NCI-H2107 treated with DMSO at 0.1 percent for 48 hours (cell line): Measurements from ENCODE around the gene FRMD3.

Source experiments
- DNase-seq: peaks from one replicate; lab custom pipeline; 2025; ENCODE audit not compliant: unreplicated experiment; lab: John Stamatoyannopoulos, UW

Gene FRMD3

DNA sequence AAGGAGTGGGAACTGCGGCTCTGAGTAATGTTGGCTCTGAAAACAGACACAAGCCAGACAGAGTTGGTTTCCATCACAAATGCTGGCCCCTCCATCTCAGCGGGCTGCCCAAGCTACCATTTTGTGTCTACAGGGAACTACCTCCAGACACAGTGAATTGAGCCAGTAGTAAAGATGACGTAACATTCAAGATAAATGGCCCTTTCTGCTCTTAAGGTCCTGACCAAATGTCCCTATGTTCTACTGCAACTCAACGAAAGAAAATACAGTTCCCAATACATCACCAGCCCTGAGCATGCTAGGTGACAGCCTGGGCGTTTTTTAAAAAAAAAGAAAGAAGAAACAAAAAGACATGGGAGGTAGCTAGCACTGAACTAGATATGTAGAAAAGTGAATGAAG is 247.5 kb downstream of the FRMD3 start:
- no peak for DNase-seq

DNA sequence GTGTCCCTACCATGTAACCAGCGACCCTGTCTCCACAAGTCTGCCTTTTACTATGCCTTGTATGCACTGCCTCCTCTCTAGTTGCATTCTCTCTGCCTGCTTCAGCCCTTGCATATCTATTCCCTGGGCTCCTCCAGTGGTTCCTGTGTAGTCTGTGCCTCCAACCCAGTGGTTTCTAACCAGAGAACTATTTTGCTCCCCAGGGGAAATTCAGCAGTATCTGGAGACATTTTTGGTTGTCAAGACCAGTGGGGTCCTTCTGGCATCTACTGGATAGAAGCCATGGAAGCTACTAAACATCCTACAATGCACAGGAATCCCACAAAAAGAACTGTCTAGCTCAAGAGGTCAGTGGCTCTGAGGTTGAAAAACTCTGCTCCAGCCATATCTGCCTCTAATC is 251.2 kb downstream of the FRMD3 start:
- no peak for DNase-seq

DNA sequence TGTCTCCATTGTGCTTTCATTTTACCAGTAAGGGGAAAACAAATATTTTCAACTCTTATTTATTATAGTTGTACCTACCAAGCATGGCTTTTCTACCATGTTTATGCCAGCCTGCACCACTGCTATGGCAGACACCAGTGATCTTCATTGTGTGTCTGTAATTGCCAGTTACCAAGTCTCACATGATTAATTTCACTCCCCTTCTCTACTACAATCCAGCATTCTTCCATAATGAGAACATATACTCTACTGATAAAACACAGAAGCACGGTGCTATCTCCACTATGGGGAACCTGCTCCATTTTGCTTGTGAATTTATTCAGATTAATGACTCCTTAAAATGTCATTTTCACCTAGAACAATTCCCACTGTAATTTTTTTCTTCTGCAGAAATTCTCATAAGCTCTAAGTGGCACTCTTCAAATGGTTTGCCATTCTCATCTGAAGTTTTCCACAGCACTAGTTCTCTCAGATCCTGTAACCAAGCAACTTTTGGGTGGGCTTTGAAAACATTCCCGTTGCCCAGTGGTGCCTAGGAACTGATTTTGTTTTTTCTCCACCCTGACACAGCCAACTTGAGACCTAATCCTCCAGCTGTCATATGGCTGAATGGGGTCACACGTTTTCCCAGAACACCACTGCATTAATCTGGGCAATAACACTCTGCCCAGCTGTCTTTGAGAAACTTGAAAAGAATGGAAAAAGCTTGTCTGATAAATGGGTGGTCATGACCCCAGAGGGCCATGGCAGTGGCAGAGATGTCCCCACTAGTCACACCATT is 252.6 kb downstream of the FRMD3 start:
- DNase-seq: no peak

DNA sequence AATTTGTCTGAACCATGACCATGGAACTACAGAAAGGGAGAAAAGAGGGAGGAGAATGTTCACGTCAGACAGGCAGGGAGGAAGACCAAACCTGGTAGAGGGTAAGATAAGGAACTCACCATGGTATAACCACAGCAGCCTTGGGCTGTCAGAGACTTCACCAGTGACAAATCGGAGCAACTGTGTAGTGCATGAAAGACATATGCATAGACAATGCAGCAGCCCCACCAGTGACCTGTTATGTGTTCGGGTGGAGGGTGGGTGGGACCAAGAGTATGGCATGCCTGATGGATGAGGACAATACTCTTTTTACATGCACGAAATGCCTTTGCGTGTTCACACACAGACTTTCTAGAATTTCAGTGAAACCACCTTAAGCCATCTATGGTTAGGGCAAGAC is 253.5 kb downstream of the FRMD3 start:
- no peak for DNase-seq

DNA sequence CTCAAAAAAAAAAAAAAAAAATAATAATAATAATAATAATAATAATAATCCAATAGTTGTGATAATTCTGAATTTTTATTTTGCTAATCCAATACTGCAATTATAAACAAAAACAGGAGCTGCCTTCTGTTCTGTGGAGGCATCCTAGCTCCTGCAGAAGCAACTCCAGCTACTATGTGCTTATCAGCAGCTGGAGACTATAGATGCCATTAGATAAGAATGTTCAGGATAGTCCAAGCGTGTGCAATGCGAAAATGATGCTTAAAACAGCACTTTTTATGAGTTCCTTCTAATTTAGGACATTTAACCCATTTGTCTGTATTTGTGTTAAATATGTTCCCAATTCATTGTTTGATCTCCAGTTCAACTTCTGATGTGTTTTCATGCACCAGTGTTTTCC is 254.7 kb downstream of the FRMD3 start:
- DNase-seq: no peak

DNA sequence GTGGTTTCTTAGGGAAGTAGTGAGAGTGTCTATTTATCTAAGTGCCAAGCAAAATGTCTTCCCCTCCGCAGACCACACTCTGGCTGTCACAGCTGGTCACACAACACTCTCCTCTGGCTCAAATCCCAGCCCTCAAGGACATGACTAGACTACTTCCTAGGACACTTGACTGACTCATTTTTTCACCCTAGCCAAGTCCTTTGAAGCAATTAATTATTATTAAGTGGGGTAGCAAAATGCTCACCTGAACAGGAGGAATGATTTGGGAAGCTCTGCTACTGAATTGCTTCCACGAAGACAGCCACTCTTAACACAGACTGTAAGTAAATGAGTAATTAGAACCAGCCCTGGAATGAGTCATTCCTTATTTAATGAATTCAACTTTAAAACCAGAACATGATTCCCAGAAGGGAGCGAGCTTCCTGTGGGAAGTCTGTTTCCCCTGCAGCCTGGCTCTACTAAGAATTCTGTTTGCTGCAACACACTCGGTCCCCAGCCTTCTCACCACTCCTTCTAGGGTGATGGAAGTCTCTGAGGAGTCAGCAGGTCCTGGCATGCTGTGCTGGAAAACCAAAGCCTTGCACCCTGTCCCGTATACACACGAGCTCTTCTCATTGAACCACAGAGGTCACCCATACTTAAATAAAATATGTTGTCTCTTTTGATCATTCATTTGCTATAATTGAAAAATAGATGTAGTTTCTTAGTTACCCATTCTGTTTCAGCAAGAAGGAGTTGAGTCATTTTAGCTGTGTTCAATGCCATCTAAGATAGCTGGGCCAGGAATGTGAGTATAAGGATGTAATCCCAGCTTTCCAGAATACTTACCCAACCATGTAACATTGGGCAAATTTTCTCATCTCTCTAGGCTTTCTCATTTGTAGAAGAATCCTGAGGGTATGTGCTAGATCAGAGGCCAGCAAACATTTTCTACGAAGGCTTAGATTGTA is 256.6 kb downstream of the FRMD3 start:
- no peak for DNase-seq

DNA sequence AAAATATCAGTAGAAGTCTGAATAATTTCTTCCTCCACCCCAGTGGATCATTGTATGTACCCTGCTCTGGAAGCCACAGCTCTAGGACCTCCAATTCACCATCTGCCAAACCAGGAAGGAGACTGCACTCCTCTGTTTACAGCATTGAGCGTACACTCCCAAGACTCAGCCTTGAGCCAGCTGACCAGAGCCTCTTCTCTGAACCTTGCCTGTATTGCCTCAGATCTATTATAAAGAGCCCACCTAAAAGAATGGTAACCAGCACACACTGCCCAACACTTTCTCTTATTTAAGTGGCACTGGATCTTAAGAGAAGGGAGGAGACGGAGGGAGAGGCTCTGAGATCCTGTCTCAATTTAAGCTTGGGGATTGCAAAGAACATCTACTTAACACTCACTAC is 257.4 kb downstream of the FRMD3 start:
- DNase-seq: no peak

DNA sequence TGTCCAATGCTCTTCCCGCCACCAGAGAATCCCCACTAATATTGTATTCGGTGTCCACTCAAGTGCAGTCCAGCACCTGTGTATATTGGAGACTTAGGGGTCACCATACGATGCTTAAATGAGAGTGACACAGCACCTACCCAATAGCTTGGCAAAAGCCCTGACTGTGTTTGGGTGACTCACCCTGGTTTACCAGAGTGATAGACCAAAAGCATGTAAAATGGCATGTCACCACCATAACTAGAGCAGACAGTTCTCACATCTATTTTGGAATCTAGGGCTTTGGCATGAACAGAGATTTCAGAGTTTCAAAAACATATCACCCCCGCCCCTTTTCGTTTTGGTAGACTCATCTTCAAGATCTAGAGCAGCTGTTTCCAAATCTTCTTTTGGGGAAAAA is 257.9 kb downstream of the FRMD3 start:
- DNase-seq: no peak

DNA sequence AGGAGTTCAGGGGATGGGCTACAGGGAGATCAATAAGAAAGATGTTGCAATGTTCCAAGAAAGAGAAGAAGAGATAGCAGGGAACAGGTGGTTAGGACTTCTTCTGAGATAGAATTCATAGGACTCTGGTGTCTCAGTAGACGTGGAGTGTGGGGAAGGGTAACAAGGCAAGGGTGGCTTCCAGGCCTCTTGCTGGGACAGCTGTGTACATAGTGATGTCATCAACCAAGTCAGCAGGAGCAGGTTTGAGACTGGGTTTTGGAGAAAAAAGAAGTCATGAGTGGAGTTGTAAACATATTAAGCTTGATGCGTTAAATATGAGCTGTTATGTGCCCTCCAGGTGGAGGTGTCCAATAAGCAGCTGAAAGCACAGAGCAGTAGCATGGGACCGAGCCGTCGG is 263.4 kb downstream of the FRMD3 start:
- peak; percentile 50 for DNase-seq

DNA sequence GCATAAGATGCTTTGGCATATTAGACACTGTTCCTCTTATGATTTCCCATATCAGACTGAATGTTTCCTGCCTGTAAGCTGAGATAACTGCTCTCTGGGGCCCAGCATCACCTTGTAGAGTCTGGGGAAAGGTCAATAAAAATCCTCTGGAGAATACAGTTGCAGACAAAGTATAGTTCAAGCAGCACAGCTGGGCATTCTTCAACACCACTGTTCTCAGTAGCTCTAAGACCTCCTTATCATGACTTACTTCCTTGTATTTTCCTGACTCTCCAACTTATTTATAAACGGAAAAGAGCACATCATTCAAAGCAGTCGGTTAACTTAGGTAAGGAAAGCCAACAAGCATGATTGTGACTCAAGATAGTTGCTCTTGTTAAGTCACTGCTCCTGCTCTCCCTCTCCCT is 266.5 kb downstream of the FRMD3 start:
- DNase-seq: no peak

DNA sequence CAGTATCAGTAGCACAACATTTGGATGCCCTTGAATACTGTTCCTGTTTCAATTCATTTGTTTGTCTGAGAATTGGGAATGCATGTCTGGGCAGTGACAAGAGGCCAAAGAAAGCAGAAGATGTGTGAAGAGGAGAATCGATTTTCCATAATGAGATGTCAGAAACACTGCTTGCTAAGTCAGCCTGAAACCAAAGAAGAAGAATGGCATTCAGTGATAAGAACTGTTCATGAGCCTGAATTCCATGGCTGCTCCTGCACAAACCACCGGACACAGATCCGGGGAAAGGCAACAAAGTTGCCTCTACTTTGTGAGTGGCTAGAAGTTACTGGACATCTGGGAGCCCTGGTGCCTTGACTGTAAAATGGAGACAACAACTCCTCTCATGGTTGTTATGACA is 268.1 kb downstream of the FRMD3 start:
- no peak for DNase-seq

DNA sequence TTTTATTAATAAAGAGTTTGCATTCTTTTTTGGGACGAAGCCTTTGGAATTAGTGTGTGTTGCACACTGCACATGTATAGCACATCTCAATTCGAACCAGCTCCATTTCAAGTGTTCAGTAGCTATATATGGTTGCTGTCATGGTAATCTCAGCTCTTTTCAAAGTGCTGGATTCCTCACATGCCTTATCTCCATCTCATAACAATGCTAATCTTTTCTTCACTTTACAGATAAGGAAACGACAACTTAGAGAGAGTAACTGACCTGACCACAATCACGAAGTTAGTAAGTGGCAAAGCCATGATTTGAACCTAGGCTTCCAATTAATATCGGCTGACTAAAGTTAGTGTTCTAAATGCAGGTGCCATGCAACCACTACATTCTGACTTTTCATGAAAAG is 270.5 kb downstream of the FRMD3 start:
- no peak for DNase-seq

DNA sequence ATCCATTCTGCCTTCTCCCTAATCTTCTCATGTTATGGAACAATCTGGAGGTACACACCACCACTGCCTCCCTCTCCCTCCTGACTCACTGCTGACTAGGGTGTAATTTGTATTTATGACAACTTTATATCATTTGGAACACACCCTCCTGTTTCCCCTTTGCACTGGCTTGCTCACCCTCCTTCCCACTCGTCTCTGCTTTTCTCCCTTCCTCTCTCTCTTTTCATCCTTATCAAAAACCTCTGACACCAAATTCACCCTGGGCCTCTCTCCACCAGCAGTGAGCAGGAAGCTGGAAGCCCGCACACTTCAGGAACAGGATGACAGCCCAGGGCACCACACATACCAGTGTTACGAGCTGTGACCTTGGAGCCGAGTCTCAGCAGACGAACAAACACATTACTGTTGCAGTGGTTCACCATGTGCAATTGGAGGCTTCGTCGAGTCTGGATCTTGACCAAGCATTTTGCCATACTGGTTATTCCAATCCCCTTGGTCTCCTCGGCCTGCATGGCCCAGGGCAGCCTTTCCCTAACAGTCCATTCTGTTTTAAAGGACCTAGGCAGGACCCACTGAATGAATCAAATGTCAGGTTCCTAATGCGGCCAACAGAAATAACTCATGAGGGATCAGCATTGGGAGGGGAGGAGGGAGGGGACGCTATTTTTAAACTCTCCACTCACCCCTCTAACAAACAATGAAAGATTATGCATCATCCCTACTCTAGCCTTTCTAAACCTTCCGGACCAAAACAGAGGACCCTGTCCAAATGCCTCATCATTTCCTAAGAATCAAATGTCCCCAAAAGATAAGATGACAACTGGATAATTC is 271.3 kb downstream of the FRMD3 start:
- no peak for DNase-seq

DNA sequence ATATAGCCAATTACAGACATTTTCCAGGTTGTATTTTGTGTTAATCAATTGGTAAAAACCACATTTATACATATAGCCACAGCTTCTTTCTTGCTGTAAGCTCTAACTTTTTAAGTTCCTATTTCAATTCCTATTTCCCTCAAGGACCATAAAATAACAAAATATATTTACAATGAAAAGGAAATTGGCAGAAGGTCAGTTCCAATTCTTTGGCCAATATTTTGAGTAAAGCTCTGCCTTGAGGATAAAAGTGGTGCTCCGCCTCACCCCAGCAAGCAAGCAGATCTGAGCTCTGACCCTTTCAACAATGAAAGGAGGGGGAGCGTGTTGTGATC is 271.9 kb downstream of the FRMD3 start:
- no peak for DNase-seq

DNA sequence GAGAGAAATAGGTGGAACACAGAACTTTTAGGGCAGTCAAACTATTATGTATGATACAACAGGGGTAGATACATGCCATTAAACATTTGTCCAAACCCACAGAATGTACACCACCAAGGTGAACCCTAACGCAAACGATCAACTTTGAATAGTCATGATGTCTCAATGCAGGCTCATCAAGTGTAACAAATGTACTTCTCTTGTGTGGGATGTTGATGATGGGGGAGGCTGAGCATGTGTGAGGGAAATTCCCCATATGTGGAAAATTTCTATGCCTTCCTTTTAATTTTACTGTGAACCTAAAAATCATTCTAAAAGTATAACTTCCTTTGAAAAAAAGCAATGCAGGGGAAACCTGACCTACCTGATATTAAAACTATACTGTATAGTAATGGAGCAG is 273.9 kb downstream of the FRMD3 start:
- no peak for DNase-seq

DNA sequence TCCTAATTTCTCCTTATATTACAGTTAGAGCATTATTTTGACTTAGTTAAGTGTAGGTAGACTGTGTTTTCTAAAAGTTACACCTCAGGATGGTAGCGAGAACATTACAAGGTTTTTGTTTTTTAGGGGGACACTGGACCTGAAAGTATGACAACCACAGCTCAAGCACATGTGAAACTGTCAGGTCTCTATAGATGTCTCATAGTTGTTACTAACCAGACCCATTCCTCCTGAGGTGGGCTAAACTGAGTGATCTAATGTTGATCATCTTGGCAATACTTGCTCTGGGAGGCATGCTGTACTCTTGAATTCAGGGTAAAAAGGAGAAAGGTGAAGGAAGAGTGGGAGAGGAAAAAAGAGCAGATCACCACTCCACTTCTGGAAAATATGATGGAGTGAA is 278.6 kb downstream of the FRMD3 start:
- no peak for DNase-seq

DNA sequence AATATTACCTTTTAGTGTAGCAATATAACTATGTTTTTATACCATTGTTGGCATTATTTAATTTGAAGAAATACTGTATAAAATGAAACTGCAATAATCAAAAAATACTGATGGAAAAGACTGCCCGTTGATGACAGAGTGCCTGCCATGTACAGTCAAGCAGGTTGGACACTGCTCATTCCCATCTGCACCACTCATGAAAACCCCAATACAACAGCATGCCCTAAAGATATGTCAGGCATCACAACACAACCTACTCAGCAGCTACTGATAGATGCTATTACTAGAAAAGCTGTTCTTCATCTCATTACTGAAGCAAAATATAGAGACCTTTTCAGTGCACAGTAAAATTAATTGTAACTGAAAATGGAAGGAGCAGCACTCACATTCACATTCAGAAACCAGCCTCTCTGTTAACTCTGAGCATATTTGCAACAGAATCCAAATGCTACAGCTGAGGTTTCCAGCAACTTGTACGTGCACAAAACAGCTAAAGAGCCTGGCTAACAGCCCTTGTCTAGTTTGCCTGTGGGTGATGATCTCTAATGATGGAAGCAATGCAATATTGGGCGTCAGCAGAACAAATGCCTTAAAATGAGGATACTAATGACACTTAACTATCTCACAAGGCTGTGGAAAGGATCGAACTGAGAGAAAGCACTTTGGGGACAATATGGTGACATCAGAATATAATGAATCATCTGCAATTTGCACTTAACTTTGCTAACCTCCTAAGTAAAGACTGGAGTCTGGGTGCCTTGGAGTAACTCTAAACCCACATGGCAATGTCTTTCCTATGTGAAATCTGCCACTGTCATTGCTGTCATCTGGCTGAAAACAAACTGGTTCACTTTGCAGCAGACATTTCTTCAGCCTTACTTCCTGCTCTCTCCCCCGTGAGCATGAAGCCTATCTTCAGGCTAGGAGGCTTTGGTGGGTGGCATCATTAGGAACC is 280.0 kb downstream of the FRMD3 start:
- no peak for DNase-seq

DNA sequence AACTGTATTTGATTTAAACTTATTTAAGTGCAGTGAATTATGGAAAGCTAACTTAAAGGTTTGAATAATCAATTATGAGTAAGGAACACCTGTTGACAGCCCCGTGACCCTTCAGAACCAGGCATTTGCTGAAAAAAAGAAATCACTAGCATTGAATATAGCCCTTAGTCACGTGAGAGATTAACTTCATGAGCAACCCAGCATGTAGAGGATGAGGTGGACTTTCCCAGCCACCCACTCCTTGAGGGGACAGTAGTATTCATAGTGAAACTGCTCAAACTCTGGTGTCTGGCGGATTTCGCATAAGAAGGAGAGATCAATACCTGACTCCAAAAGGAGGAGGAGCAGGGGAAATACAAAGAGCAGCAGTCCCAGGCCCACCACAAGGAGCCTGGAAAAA is 290.5 kb downstream of the FRMD3 start:
- no peak for DNase-seq

DNA sequence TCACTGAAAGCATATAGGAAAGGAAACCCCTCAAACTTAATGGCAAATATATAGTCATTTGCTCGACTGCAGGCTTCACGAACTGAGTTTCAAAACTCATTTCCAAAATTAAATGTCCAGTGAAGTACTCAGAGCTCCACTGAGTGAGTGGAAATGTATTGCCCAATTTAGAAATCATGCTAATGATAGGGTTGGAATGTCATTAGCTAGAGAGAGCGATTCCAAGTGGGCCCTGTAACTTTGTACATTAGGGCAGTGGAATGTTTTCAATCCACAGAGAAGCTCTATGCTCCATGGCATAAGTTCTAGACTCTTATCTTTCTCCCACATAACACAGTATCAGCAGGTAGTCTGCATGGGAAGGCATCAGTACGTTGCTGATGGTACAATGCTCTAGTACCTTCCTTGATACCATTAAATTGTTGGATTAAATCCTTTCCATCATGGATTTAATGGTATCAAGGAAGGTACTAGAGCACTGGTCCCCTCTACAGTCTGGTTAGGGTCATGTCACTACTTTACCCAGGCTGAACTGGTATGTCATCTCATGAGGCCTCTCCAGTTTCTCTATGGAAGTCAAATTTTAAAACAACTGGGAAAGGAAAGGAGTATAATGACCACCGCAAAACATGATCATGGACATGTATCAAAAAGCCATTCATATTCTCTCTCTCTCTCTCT is 292.1 kb downstream of the FRMD3 start:
- DNase-seq: no peak

DNA sequence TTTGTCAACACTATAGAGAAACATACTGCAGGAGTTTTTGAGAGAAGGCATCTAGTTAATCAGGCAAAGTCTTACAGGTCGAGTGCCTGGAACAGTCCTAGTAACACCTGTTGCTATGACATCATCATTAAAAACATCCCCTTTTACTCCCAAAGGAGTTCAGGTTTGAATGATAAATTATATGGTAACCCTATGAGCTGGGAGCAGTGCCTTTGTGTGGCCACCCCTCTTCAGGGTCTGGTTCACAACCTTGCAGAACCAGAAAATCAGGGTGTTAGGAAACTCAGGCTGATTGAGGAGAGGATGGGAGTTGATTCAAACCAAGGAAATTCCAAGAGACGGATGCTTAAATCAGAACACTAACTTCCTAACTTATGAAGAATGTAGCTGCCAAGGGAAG is 296.1 kb downstream of the FRMD3 start:
- DNase-seq: no peak
